ENCODE measurements around the gene APEX2. TPM values are rescaled to one million over a fixed set of nuclear protein-coding genes. Genes with fewer than 3 reads are reported as not detected.

The APEX2 gene
- total and polyA plus RNA-seq, 2 of the 4 experiments (the other 2 are of a cell fraction): 3.4 to 16.5 TPM

DNA sequence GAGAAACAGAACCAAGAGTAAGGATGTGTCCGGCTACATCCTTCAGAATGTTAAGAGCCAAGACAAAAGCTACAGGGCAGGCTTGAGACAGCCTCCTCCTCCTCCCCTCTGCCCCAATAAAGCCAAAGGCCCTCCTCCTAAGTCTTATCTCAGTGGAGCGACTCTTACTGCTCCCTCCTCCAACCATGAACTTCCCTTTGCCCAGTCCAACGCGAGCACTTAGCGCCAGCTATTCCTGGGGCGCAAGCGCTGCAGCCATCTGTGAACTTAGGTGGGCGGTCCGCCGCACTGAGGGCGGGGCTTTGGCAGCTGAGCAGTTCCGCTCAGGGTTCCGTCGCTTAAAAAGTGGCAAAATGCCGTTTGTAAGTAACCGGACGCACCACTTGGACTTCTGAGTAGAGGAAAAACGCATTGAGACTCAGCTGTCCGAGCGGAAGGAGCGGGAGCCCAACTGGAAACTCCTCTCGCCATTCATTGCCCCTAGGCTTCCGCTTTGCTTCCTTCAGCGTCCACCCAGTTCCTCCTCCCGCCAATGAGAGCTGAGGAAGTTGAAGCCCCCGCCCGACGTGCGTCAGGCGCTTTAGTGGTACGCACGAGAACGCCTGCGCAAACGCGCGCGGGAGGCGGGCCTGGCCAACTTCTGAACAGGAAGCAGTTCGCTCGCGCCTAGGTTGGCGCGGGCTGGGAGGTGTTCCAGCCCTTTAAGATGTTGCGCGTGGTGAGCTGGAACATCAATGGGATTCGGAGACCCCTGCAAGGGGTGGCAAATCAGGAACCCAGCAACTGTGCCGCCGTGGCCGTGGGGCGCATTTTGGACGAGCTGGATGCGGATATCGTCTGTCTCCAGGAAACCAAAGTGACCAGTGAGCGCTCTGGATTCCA is at the start of gene APEX2 (continued):
- TF ChIP-seq MAZ (IDR thresholded peaks at IDR 0.05; ENCODE audit: borderline replicate concordance, low read depth, low read length): peak; percentile 48; the same call in 1 of the 2 replicates
- no peak for TF ChIP-seq RAD21 (IDR thresholded peaks at IDR 0.05; ENCODE audit: low read length)
- TF ChIP-seq MAFK (IDR thresholded peaks at IDR 0.05; ENCODE audit: low read depth, low read length): no peak
- no peak for TF ChIP-seq BHLHE40 (IDR thresholded peaks at IDR 0.05; ENCODE audit: low read depth, low read length)
- TF ChIP-seq CEBPB (IDR thresholded peaks at IDR 0.05; ENCODE audit: low read depth, low read length): no peak
- no peak for TF ChIP-seq CHD1 (IDR thresholded peaks at IDR 0.05; ENCODE audit: low read depth, low read length)
